GM21825 (cell line): Measurements from ENCODE around the gene LRIG2.
"Not testable (repeated sequence)": the region's sequence is repeated elsewhere in the genome, so short reads cannot be mapped to it uniquely, and the experiment has no call there.

Source experiments
- ATAC-seq: cut with Tn5 transposase; IDR thresholded peaks from one replicate; pipeline ENCODE4 v1.9.1; 2021; ENCODE audit warnings: mild to moderate bottlenecking, moderate library complexity; ENCODE audit not compliant: unreplicated experiment

Gene LRIG2

GRCh38 chr1:113057006-113057405 lies 16.0 kb upstream of the LRIG2 start:
- ATAC-seq = no peak

- no peak for ATAC-seq
These were observed 13.9 kb upstream of the LRIG2 start for GRCh38 chr1:113058941-113059706.

- ATAC-seq = not testable (repeated sequence)
These were observed 9.5 kb upstream of the LRIG2 start for GRCh38 chr1:113063456-113063855.

GRCh38 chr1:113072141-113072756 lies 749 bp upstream of the LRIG2 start:
- ATAC-seq = no peak

- ATAC-seq = peak; percentile 34
These were observed 517 bp downstream of the LRIG2 start for GRCh38 chr1:113073479-113073950.

- ATAC-seq = no peak
These were observed 1.2 kb downstream of the LRIG2 start for GRCh38 chr1:113074237-113074636.

- ATAC-seq = not testable (repeated sequence)
These were observed 5.0 kb downstream of the LRIG2 start for GRCh38 chr1:113077978-113078377.

GRCh38 chr1:113086541-113086940 lies 13.5 kb downstream of the LRIG2 start:
- no peak for ATAC-seq

- no peak for ATAC-seq
These were observed 16.0 kb downstream of the LRIG2 start for GRCh38 chr1:113088972-113089371.

GRCh38 chr1:113090051-113090450 lies 17.1 kb downstream of the LRIG2 start:
- no peak for ATAC-seq

GRCh38 chr1:113091988-113092594 lies 19.1 kb downstream of the LRIG2 start:
- ATAC-seq = no peak

- no peak for ATAC-seq
These were observed 21.5 kb downstream of the LRIG2 start for GRCh38 chr1:113094506-113094905.

- ATAC-seq = no peak
These were observed 22.9 kb downstream of the LRIG2 start for GRCh38 chr1:113095790-113096455.

- ATAC-seq = no peak
These were observed 23.5 kb downstream of the LRIG2 start for GRCh38 chr1:113096493-113096892.

- no peak for ATAC-seq
These were observed 28.6 kb downstream of the LRIG2 start for GRCh38 chr1:113101588-113101987.

GRCh38 chr1:113103048-113103447 lies 30.1 kb downstream of the LRIG2 start:
- no peak for ATAC-seq

GRCh38 chr1:113103977-113104376 lies 31.0 kb downstream of the LRIG2 start:
- ATAC-seq = no peak

- ATAC-seq = no peak
These were observed 33.9 kb downstream of the LRIG2 start for GRCh38 chr1:113106910-113107309.

GRCh38 chr1:113109908-113110554 lies 37.0 kb downstream of the LRIG2 start:
- ATAC-seq = no peak

- ATAC-seq = no peak
These were observed 45.3 kb downstream of the LRIG2 start for GRCh38 chr1:113118266-113118665.

GRCh38 chr1:113123737-113124136 lies 50.7 kb downstream of the LRIG2 start:
- ATAC-seq = no peak
